HG03575 (cell line): Measurements from ENCODE around the gene SPINT2.
"Not testable (repeated sequence)": the region's sequence is repeated elsewhere in the genome, so short reads cannot be mapped to it uniquely, and the experiment has no call there.

Experiments
- ATAC-seq: cut with Tn5 transposase; IDR thresholded peaks from one replicate; pipeline ENCODE4 v1.9.1; 2021; ENCODE audit not compliant: unreplicated experiment, insufficient number of reproducible peaks, low FRiP score; ENCODE audit errors: extremely low read depth

Gene SPINT2

DNA sequence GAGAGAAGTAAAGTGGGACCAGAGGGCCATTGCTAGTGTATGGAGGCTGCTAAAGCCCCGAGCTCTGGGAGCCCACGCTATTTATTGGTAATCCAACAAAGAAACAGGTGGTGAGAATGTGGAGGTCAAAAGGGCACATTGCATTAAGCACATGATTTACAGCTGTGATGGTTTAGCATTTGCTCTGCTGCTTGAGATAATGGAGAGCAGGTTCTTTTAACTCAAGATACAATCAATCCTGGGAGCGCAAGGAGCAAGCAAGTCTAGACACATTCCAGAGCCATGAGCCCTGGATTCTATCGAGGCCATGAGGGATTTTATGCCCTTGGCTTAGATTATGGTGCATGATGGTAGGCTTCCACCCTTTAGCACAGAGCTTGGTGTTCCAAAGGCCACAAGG is 74.6 kb downstream of the SPINT2 start:
- ATAC-seq: not testable (repeated sequence)

DNA sequence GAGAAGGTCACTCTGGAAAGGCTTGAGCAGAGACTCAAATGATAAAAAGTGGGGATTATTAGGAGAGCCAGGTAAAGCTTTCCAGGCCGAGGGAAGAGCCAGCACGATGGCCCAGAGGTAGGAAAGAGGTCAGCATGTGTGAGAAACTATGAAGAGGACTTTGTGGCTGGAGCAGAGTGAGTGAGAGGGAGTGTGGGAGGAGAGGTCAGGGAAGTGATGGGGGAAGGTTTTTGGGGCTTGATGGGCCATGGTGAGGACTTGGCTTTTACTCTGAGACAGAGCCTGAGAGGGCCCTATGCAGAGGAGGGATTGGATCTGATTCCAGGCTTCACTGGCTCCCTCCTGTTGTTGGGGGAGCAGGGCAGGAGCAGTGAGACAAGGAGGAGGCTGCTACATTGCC is 76.6 kb downstream of the SPINT2 start:
- ATAC-seq: no peak
